Mesodermal cell (in vitro differentiated cells): ENCODE data around the gene IDNK.

ENCODE experiments used
- H3K27ac ChIP-seq: 2 replicates; pipeline ENCODE4 v1.7.0; 2013; ENCODE audit warnings: mild to moderate bottlenecking, low read depth, low read length, moderate library complexity; ENCODE audit not compliant: severe bottlenecking
- H3K36me3 ChIP-seq: 2 replicates; pipeline ENCODE4 v1.7.1; 2013; ENCODE audit warnings: mild to moderate bottlenecking, low read length, moderate library complexity; ENCODE audit not compliant: control insufficient read depth, insufficient read depth
- H3K4me1 ChIP-seq: one replicate; pipeline ENCODE4 v1.7.1; 2013; ENCODE audit warnings: mild to moderate bottlenecking, low read length; ENCODE audit not compliant: insufficient read depth, control insufficient read depth, poor library complexity, severe bottlenecking
- H3K4me3 ChIP-seq: 2 replicates; pipeline ENCODE4 v1.7.0; 2013; ENCODE audit warnings: low read length, control low read depth, mild to moderate bottlenecking; ENCODE audit not compliant: insufficient read depth, poor library complexity, severe bottlenecking; ENCODE audit errors: extremely low read depth
- H3K9me3 ChIP-seq: 2 replicates; pipeline ENCODE4 v1.7.1; 2013; ENCODE audit warnings: mild to moderate bottlenecking, low read length, moderate library complexity; ENCODE audit not compliant: control insufficient read depth
- WGBS, 2 experiments: methylation state at CpG; one replicate each; pipeline ENCODE4 v1.1.5; 2013; ENCODE audit warnings: missing lambda C conversion rate in 2 of 2; ENCODE audit not compliant: insufficient coverage in 2 of 2; 5-methylcytosine and 5-hydroxymethylcytosine counted together

Gene IDNK

DNA sequence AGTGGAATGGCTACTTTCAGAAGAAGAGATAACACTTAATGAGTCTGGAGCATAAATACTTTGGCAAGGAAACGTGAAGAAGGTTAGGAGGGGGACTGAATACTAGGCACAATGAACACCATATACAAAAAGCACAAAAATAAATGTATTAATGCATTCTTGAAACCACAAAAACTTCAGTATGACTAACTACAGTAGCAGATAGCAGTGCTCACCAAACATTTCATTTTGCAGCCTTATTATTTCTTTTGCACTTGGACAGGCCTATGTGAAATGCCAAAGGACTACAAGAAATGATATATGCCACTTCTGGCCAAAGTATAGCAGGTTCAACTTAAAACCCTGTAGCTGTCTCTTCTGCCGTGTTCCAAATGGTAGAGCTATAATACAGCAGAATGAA lies 58.5 kb downstream of the IDNK start:
- Histone ChIP-seq H3K4me3 (no peak overlapping the region), H3K36me3 (peaks cover 66% of the 10 kb centered on the region), H3K4me1 (no peaks in the 10 kb centered on the region), H3K27ac (no peak overlapping the region), H3K9me3 (no peaks in the 10 kb centered on the region)
- 67 to 75% methylated on average over 1 of the region's 2 CpGs for WGBS, 2 experiments

DNA sequence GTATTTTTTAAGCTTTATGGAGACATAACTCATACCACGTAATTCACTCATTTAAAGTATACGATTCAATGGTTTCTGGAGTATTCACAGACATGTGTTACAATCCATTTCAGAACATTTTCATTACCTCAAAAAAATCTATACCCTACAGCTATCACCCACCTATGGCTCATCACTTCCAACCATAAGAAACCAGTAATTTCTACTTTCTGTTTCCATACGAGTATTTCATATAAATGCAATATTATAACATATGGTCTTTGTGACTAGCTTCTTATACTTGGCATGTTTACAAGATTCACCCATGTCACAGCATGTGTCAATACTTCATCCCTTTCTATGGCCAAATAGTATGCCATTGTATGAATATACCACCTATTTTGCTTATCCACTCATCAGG lies 66.0 kb downstream of the IDNK start:
- Histone ChIP-seq H3K4me3 (no peak overlapping the region), H3K27ac (no peak overlapping the region), H3K9me3 (no peaks in the 10 kb centered on the region), H3K36me3 (peaks cover 14% of the 10 kb centered on the region), H3K4me1 (no peaks in the 10 kb centered on the region)
- 83 to 93% methylated on average over 2 of the region's 3 CpGs for WGBS, 2 experiments

DNA sequence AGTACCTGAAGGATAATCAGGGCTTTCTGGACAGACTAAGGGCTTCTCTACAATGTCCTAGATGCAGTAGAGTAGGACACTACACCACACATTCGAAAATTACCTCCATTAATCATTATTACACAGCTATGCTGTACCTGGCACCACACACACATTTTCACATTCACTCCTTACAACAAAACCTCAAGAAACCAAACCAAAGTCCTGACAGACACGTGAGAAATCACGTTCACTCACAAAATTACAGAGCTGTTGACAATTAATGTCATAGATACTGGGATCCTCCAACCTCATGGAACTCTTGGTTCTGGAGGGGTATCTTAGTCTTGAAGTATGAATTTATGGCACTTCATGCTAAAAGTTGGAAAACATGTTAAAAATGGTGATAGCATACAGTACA lies 68.5 kb downstream of the IDNK start:
- Histone ChIP-seq H3K4me3 (no peak overlapping the region), H3K36me3 (peaks cover 4% of the 10 kb centered on the region), H3K4me1 (no peaks in the 10 kb centered on the region), H3K27ac (no peak overlapping the region), H3K9me3 (no peaks in the 10 kb centered on the region)
- 100% methylated on average over 1 of the region's 3 CpGs for WGBS, 2 experiments
